K562 (cell line): Measurements from ENCODE around the gene SRBD1. TPM values are rescaled to one million over a fixed set of nuclear protein-coding genes. Genes with fewer than 3 reads are reported as not detected.

Source experiments
- ESRRB ChIP-seq: fragments of 250-450 bp; sonication (Bioruptor Pico); IDR thresholded peaks from 2 replicates; pipeline ENCODE4 v1.5.0; 2020; ENCODE audit warnings: mild to moderate bottlenecking, moderate library complexity, borderline replicate concordance
- EZH2 ChIP-seq: IDR thresholded peaks from 2 replicates; pipeline ENCODE4 v1.6.1; 2012; ENCODE audit warnings: low read depth, mild to moderate bottlenecking, inconsistent platforms, low read length, borderline replicate concordance
- KDM5B ChIP-seq: fragments of 200-600 bp; sonication (generic); IDR thresholded peaks from 2 replicates; pipeline ENCODE4 v1.6.1; 2012; ENCODE audit warnings: low read depth, mild to moderate bottlenecking, moderate library complexity, low read length, control low read depth, inconsistent platforms; ENCODE audit not compliant: insufficient replicate concordance
- MAFG ChIP-seq: fragments of 450-650 bp; conservative IDR thresholded peaks from 2 replicates; pipeline ENCODE4 v1.6.1; 2016; ENCODE audit warnings: missing genetic modification characterization, missing compliant biosample characterization
- PHB2 ChIP-seq: fragments of 450-650 bp; IDR thresholded peaks from 2 replicates; pipeline ENCODE4 v1.6.1; 2017; ENCODE audit warnings: low read depth
- PHF20 ChIP-seq: fragments of 450-650 bp; IDR thresholded peaks from 2 replicates; pipeline ENCODE4 v1.6.1; 2018; ENCODE audit not compliant: partially characterized antibody
- RB1 ChIP-seq: fragments of 450-650 bp; IDR thresholded peaks from 2 replicates; pipeline ENCODE4 v1.6.1; 2017; ENCODE audit warnings: low read depth, mild to moderate bottlenecking
- SREBF1 ChIP-seq: fragments of 150-350 bp; IDR thresholded peaks from 2 replicates; pipeline ENCODE4 v1.6.1; 2014; ENCODE audit warnings: antibody characterized with exemption, low read depth, low read length, borderline replicate concordance
- YBX1 ChIP-seq: fragments of 450-650 bp; IDR thresholded peaks from 2 replicates; pipeline ENCODE4 v1.7.1; 2016; ENCODE audit warnings: mild to moderate bottlenecking
- ZNF12 ChIP-seq: sonication (generic); formaldehyde crosslinking; IDR thresholded peaks from 2 replicates; pipeline ENCODE4 v1.4.0; 2020; ENCODE audit warnings: mild to moderate bottlenecking, missing genetic modification reagents
- ZNF232 ChIP-seq: sonication (generic); formaldehyde crosslinking; IDR thresholded peaks from 2 replicates; pipeline ENCODE4 v1.8.0; 2022; ENCODE audit warnings: mild to moderate bottlenecking, missing genetic modification reagents
- polyA plus RNA-seq, 8 experiments: library from polyadenylated mRNA; depleted of rRNA in 4 of 8; stranded (reverse) in 5 of 8; unstranded in 3 of 8; fragments of >200 nt; fragmentation: Nextera tagmentation in 2 of 8; fragmentation: Illumina TruSeq in 1 of 8; extraction: Ambion mirVana in 2 of 8; extraction: Trizol in 1 of 8; gene quantifications; 2 replicates each; pipeline versions ENCODE4 v1.2.1 to v1.2.3, GENCODE V29; 2011 to 2014; ENCODE audit warnings: inconsistent platforms in 1 of 8, missing spikeins in 1 of 8
- total RNA-seq, 7 experiments: library from RNA; depleted of rRNA in 6 of 7; stranded (reverse); fragments of >200 nt in 6 of 7; fragmentation: Illumina TruSeq in 2 of 7; extraction: Trizol in 2 of 7; gene quantifications; 2 replicates each; pipeline versions ENCODE4 v1.2.1 to v1.2.3, GENCODE V29; 2011 to 2021; ENCODE audit warnings: low replicate concordance in 1 of 7
- TF ChIP-seq, protein P1 (sequence below): sonication (generic); formaldehyde crosslinking; IDR thresholded peaks from 2 replicates; pipeline ENCODE4 v1.8.1; 2023; ENCODE audit warnings: mild to moderate bottlenecking, missing genetic modification reagents, moderate library complexity
- TF ChIP-seq, protein P2 (sequence below): fragments of 250-450 bp; sonication (Bioruptor Pico); IDR thresholded peaks from 2 replicates; pipeline ENCODE4 v1.8.0; 2022; ENCODE audit warnings: moderate library complexity, mild to moderate bottlenecking, inconsistent platforms
- TF ChIP-seq, protein P3 (sequence below), 2 experiments: fragments of 450-650 bp; IDR thresholded peaks; 2 replicates each; pipeline ENCODE4 v1.6.1; 2016; ENCODE audit warnings: mild to moderate bottlenecking in 2 of 2, borderline replicate concordance in 1 of 2, low read depth in 1 of 2, moderate library complexity in 1 of 2
- TF ChIP-seq, protein P4 (sequence below): fragments of 450-650 bp; IDR thresholded peaks from 2 replicates; pipeline ENCODE4 v1.6.1; 2016; ENCODE audit warnings: mild to moderate bottlenecking

Gene SRBD1
- total and polyA plus RNA-seq, 9 of the 15 experiments (the other 6 are each of a cell fraction or from before 2014, with no cell fraction given), result 6.9 to 23.2 (median 14.7) TPM

DNA sequence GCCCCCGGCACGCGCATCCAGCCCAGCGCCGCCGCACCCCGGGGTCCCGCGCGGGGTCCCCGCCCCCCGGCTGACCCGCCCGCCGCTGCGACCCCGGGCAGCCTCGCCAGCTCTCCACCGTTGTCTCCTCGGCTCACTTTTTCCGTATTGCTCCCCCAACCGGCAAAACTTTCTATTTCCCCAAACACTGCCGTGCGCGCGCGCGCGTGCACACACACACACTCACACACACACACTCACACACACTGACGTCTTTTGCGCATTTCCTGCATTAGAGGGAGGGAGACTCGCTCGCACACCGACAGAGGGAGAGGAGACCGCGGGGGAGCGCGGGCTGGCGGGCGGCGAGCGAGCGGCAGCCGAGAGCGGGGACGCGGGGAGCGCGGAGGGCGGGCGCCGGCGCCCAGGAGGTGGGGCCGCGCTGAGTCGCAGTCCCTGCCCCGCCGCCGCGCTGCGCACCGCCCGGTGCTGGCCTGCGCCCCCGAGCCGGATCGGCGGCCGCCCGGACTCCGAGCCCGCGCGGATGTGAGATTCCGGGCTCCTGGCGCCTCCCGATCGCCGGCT, 39.9 kb upstream of the SRBD1 start (continued):
- TF ChIP-seq, protein P1, sequence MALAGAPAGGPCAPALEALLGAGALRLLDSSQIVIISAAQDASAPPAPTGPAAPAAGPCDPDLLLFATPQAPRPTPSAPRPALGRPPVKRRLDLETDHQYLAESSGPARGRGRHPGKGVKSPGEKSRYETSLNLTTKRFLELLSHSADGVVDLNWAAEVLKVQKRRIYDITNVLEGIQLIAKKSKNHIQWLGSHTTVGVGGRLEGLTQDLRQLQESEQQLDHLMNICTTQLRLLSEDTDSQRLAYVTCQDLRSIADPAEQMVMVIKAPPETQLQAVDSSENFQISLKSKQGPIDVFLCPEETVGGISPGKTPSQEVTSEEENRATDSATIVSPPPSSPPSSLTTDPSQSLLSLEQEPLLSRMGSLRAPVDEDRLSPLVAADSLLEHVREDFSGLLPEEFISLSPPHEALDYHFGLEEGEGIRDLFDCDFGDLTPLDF, result no peak
- TF ChIP-seq, protein P2, sequence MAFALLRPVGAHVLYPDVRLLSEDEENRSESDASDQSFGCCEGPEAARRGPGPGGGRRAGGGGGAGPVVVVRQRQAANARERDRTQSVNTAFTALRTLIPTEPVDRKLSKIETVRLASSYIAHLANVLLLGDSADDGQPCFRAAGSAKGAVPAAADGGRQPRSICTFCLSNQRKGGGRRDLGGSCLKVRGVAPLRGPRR (CRISPR knock-in tag), result no peak
- TF ChIP-seq PHF20 (no peak), ESRRB (CRISPR knock-in tag) (no peak), ZNF232 (CRISPR knock-in tag) (no peak), KDM5B (no peak), SREBF1 (no peak), YBX1 (no peak), ZNF12 (CRISPR knock-in tag) (no peak), EZH2 (no peak), MAFG (tag) (no peak), PHB2 (no peak), RB1 (peak; percentile 92; the same call in 1 of the 2 replicates)
- TF ChIP-seq, protein P3, sequence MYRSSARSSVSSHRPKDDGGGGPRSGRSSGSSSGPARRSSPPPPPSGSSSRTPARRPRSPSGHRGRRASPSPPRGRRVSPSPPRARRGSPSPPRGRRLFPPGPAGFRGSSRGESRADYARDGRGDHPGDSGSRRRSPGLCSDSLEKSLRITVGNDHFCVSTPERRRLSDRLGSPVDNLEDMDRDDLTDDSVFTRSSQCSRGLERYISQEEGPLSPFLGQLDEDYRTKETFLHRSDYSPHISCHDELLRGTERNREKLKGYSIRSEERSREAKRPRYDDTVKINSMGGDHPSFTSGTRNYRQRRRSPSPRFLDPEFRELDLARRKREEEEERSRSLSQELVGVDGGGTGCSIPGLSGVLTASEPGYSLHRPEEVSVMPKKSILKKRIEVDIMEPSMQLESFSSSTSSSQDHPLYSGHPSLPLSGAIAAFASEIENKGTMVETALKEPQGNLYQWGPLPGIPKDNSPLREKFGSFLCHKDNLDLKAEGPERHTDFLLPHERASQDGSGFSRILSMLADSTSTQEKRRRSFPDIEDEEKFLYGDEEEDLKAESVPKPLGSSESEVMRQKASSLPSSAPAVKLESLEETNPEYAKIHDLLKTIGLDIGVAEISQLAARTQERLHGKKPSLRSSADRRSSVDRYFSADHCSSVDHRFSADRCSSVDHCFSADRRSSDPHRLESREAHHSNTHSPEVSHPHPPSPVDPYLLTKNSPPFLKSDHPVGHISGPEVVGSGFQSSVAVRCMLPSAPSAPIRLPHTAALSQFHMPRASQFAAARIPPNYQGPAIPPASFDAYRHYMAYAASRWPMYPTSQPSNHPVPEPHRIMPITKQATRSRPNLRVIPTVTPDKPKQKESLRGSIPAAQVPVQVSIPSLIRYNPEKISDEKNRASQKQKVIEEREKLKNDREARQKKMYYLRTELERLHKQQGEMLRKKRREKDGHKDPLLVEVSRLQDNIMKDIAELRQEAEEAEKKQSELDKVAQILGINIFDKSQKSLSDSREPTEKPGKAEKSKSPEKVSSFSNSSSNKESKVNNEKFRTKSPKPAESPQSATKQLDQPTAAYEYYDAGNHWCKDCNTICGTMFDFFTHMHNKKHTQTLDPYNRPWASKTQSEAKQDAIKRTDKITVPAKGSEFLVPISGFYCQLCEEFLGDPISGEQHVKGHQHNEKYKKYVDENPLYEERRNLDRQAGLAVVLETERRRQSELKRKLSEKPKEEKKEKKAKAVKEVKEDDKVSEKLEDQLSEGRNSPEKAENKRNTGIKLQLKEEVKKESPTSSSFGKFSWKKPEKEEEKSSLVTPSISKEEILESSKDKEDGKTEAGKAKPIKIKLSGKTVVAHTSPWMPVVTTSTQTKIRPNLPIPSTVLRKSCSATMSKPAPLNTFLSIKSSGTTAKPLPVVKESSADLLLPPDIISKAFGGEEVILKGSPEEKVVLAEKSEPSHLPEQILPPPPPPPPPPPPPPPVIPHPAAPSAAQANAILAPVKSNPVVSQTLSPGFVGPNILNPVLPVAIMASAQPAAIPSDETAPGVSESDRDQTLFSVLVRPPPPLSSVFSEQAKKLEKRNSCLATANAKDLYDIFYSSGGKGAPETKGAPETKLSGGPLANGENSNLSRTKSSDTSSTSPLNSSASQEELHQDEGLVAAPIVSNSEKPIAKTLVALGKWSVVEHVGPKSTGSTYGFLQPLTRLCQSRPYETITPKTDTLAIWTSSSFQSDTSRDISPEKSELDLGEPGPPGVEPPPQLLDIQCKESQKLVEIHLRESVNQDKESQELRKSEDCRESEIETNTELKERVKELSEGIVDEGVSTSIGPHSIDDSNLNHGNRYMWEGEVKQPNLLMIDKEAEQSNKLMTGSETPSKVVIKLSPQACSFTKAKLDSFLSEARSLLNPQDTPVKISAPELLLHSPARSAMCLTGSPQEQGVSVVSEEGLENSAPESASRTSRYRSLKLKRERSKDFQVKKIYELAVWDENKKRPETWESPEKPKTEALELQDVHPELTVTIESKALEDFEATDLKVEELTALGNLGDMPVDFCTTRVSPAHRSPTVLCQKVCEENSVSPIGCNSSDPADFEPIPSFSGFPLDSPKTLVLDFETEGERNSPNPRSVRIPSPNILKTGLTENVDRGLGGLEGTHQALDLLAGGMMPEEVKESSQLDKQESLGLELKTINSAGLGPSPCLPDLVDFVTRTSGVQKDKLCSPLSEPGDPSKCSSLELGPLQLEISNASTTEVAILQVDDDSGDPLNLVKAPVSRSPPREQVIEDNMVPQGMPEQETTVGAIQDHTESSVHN (IDR thresholded peaks at IDR 0.05; ENCODE audit: borderline replicate concordance in 1 of 2, low read depth in 1 of 2), result no peak
- TF ChIP-seq, protein P4, sequence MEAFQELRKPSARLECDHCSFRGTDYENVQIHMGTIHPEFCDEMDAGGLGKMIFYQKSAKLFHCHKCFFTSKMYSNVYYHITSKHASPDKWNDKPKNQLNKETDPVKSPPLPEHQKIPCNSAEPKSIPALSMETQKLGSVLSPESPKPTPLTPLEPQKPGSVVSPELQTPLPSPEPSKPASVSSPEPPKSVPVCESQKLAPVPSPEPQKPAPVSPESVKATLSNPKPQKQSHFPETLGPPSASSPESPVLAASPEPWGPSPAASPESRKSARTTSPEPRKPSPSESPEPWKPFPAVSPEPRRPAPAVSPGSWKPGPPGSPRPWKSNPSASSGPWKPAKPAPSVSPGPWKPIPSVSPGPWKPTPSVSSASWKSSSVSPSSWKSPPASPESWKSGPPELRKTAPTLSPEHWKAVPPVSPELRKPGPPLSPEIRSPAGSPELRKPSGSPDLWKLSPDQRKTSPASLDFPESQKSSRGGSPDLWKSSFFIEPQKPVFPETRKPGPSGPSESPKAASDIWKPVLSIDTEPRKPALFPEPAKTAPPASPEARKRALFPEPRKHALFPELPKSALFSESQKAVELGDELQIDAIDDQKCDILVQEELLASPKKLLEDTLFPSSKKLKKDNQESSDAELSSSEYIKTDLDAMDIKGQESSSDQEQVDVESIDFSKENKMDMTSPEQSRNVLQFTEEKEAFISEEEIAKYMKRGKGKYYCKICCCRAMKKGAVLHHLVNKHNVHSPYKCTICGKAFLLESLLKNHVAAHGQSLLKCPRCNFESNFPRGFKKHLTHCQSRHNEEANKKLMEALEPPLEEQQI, result no peak
